CD4-positive, alpha-beta T cell (primary cell): Measurements from ENCODE around the gene C5orf24. TPM values are rescaled to one million over a fixed set of nuclear protein-coding genes. Genes with fewer than 3 reads are reported as not detected.
A peak's percentile ranks its signal among the peaks of the same experiment; 100 is the strongest.

Experiments
- ATAC-seq: fragments of 200-7000 bp; cut with Tn5 transposase; one replicate; pipeline ENCODE4 v1.10.0; 2022; ENCODE audit warnings: mild to moderate bottlenecking; ENCODE audit not compliant: poor library complexity
- CTCF ChIA-PET: fragments of 350-600 bp; sonication (Branson Sonifier 250); formaldehyde crosslinking; loops from one replicate; lab custom pipeline; 2021; ENCODE audit warnings: antibody characterized with exemption, inconsistent platforms; lab: Charles Lee
- POLR2A ChIA-PET: fragments of 350-600 bp; sonication (Branson Sonifier 250); formaldehyde crosslinking; loops from one replicate; lab custom pipeline; 2021; ENCODE audit warnings: antibody characterized with exemption, inconsistent platforms; lab: Charles Lee
- DNase-seq, 14 experiments: peaks; one replicate each; pipeline ENCODE4 v3.0.0-alpha.2; 2013 to 2020; ENCODE audit warnings: mixed read lengths in 2 of 14
- H3K27ac ChIP-seq, 2 donors: one replicate each; pipeline versions ENCODE4 v1.5.1 to v1.7.0; 2013; ENCODE audit warnings: low read length in 2 of 2, low read depth in 1 of 2, mild to moderate bottlenecking in 1 of 2
- H3K27me3 ChIP-seq, 2 experiments: 1 replicate in 1 of 2; 2 replicates in 1 of 2; pipeline versions ENCODE4 v1.6.1 to v1.7.0; 2013; ENCODE audit warnings: low read length in 2 of 2, control low read depth in 1 of 2, mild to moderate bottlenecking in 1 of 2, moderate library complexity in 1 of 2; ENCODE audit not compliant: insufficient read depth in 2 of 2, control insufficient read depth in 1 of 2
- H3K36me3 ChIP-seq: one replicate; pipeline ENCODE4 v1.6.1; 2013; ENCODE audit warnings: low read length, control low read depth; ENCODE audit not compliant: insufficient read depth
- H3K4me1 ChIP-seq: one replicate; pipeline ENCODE4 v1.6.1; 2013; ENCODE audit warnings: low read length, control low read depth; ENCODE audit not compliant: insufficient read depth
- H3K4me3 ChIP-seq: one replicate; pipeline ENCODE4 v1.5.1; 2013; ENCODE audit warnings: mild to moderate bottlenecking, low read length, moderate library complexity
- H3K9me3 ChIP-seq, 2 experiments: 1 replicate in 1 of 2; 2 replicates in 1 of 2; pipeline versions ENCODE4 v1.6.1 to v1.7.0; 2013; ENCODE audit warnings: low read length in 2 of 2, mild to moderate bottlenecking in 2 of 2, control low read depth in 1 of 2, moderate library complexity in 1 of 2; ENCODE audit not compliant: control insufficient read depth in 1 of 2, insufficient read depth in 1 of 2
- H3K27ac Mint-ChIP-seq: one replicate; pipeline ENCODE4 v1.8.0; 2020; ENCODE audit warnings: mixed read lengths
- H3K27me3 Mint-ChIP-seq: one replicate; pipeline ENCODE4 v1.8.0; 2021; ENCODE audit warnings: mixed read lengths
- H3K36me3 Mint-ChIP-seq: one replicate; pipeline ENCODE4 v1.8.0; 2021; ENCODE audit warnings: low read depth, mixed read lengths
- H3K4me1 Mint-ChIP-seq: one replicate; pipeline ENCODE4 v1.8.0; 2021; ENCODE audit warnings: low read depth, mixed read lengths
- H3K4me3 Mint-ChIP-seq: one replicate; pipeline ENCODE4 v1.8.0; 2020; ENCODE audit warnings: mild to moderate bottlenecking, mixed read lengths
- H3K9me3 Mint-ChIP-seq: one replicate; pipeline ENCODE4 v1.8.0; 2020; ENCODE audit warnings: mixed read lengths
- intact Hi-C, 2 experiments: fragments of 100-400 bp; cut with DNase I in 1 of 2; cut with micrococcal nuclease in 1 of 2; formaldehyde crosslinking; loops; one replicate each; pipeline versions ENCODE4 v1.15.1 to v1.9.0; 2023 to 2025; cut with DNase I, micrococcal nuclease
- total RNA-seq, 174 experiments: library from RNA in 2 of 174; stranded (reverse) in 2 of 174; gene quantifications; one replicate each; pipeline ENCODE4 v1.2.3 and lab custom pipeline; 2021 to 2026
- TF ChIP-seq, protein P1 (sequence below): fragments of 200-600 bp; IDR thresholded peaks from one replicate; pipeline ENCODE4 v1.8.0; 2022; ENCODE audit warnings: antibody characterized with exemption, mild to moderate bottlenecking

Gene C5orf24
- total RNA-seq, 2 experiments from 2014 or later: 34.6 to 36.5 TPM

DNA sequence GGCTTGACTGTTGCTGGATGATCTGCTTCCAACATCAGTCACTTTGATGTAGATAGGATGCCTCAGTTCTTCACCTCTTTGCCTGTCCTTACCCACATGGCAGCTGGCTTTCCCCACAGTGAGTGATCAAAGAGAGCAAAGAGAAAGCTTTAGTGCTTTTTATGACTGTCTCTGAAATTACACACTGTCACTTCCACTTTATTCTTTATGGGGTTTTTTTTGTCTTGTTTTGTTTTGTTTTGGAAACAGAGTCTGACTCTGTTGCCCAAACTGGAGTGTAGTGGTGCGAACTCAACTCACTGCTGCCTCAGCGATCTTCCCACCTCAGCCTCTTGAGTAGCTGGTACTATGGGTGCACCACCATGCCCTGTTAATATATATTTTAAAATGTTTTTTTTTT is 32.4 kb upstream of the C5orf24 start:
- H3K36me3 ChIP-seq: peaks cover 79% of the 10 kb centered on the region
- H3K4me3 ChIP-seq: no peak overlapping the region
- POLR2A ChIA-PET: no interaction called here
- ATAC-seq: peak; percentile 21
- intact Hi-C loops: no loop called here
- H3K27ac Mint-ChIP-seq: peak overlapping the region; percentile 24
- H3K4me1 ChIP-seq: peaks cover 7% of the 10 kb centered on the region
- H3K27me3 Mint-ChIP-seq: no peaks in the 10 kb centered on the region
- CTCF ChIA-PET: no interaction called here
- H3K9me3 ChIP-seq: no peaks in the 10 kb centered on the region
- peak in 3 of 14 experiments; percentile 2 to 45 (median 30) for DNase-seq
- no peaks in the 10 kb centered on the region for H3K27me3 ChIP-seq
- H3K4me1 Mint-ChIP-seq: no peaks in the 10 kb centered on the region
- no peak overlapping the region for H3K4me3 Mint-ChIP-seq
- TF ChIP-seq, protein P1, sequence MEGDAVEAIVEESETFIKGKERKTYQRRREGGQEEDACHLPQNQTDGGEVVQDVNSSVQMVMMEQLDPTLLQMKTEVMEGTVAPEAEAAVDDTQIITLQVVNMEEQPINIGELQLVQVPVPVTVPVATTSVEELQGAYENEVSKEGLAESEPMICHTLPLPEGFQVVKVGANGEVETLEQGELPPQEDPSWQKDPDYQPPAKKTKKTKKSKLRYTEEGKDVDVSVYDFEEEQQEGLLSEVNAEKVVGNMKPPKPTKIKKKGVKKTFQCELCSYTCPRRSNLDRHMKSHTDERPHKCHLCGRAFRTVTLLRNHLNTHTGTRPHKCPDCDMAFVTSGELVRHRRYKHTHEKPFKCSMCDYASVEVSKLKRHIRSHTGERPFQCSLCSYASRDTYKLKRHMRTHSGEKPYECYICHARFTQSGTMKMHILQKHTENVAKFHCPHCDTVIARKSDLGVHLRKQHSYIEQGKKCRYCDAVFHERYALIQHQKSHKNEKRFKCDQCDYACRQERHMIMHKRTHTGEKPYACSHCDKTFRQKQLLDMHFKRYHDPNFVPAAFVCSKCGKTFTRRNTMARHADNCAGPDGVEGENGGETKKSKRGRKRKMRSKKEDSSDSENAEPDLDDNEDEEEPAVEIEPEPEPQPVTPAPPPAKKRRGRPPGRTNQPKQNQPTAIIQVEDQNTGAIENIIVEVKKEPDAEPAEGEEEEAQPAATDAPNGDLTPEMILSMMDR: no peak
- H3K36me3 Mint-ChIP-seq: peaks cover 72% of the 10 kb centered on the region
- H3K27ac ChIP-seq: no peak overlapping the region
- no peaks in the 10 kb centered on the region for H3K9me3 Mint-ChIP-seq

DNA sequence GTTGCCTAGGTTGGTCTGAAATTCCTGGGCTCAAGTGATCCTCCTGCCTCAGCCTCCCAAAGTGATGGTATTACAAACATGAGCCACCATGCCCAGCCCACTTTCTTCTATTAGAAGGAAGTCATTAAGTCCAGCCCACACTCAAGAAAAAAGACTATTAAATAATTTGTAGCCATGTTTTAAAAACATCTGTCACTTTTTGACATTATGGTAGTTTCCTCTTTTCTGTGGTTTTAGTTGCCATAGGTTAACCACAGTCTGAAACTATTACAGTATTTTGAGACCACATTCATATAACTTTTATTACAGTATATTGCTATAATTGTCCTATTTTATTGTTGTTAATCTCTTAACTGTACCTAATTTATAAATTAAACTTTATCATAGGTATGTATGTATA is 31.9 kb upstream of the C5orf24 start:
- intact Hi-C loops: no loop called here
- Mint-ChIP-seq H3K9me3 (no peaks in the 10 kb centered on the region), H3K27me3 (no peaks in the 10 kb centered on the region), H3K4me3 (no peak overlapping the region), H3K27ac (peak overlapping the region; percentile 24), H3K4me1 (no peaks in the 10 kb centered on the region), H3K36me3 (peaks cover 72% of the 10 kb centered on the region)
- ChIA-PET POLR2A (no interaction called here), CTCF (no interaction called here)
- H3K4me3 ChIP-seq: no peak overlapping the region
- H3K27me3 ChIP-seq: no peaks in the 10 kb centered on the region
- ATAC-seq (no peak), DNase-seq (peak in 2 of 14 experiments; percentile 3 to 7)
- peaks cover 78% of the 10 kb centered on the region for H3K36me3 ChIP-seq
- H3K4me1 ChIP-seq: peaks cover 7% of the 10 kb centered on the region
- TF ChIP-seq, protein P1: no peak
- H3K9me3 ChIP-seq: no peaks in the 10 kb centered on the region
- H3K27ac ChIP-seq: no peak overlapping the region

DNA sequence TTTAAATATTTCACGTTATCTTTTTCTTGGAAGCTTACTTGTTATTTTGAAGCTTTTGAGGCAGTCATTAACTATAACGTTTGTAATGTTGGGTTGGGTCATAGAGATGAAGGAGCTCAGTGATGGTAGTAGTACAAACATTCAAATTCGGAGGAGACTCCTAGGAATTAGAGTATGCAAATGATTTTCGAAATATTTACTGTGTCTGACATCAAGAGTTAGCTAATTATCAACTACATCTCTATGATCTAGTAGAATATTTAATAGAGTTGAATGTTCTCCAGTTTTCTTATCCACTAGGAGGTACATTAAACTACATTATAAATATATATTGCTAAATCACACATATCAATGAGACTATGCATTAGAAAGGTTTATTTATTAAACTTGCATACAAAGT is 28.8 kb upstream of the C5orf24 start:
- Histone ChIP-seq H3K36me3 (peaks cover 79% of the 10 kb centered on the region), H3K4me3 (no peak overlapping the region), H3K27me3 (no peaks in the 10 kb centered on the region), H3K4me1 (peaks cover 7% of the 10 kb centered on the region), H3K9me3 (no peaks in the 10 kb centered on the region), H3K27ac (no peak overlapping the region)
- no peaks in the 10 kb centered on the region for H3K9me3 Mint-ChIP-seq
- ATAC-seq (no peak), DNase-seq (no peak)
- no peaks in the 10 kb centered on the region for H3K27me3 Mint-ChIP-seq
- H3K36me3 Mint-ChIP-seq: peaks cover 78% of the 10 kb centered on the region
- no peaks in the 10 kb centered on the region for H3K4me1 Mint-ChIP-seq
- ChIA-PET POLR2A (interaction anchor here (0.6 to 1.2 kb wide), 2 partner anchors 88 to 1947 kb away, joined by 3 read pairs; partner anchors contain the start of gene PCBD2), CTCF (no interaction called here)
- TF ChIP-seq, protein P1: no peak
- intact Hi-C loops: no loop called here
- H3K27ac Mint-ChIP-seq: no peak overlapping the region
- no peak overlapping the region for H3K4me3 Mint-ChIP-seq
